Measurements from ENCODE around the gene DSCAM.

DSCAM gene

DNA sequence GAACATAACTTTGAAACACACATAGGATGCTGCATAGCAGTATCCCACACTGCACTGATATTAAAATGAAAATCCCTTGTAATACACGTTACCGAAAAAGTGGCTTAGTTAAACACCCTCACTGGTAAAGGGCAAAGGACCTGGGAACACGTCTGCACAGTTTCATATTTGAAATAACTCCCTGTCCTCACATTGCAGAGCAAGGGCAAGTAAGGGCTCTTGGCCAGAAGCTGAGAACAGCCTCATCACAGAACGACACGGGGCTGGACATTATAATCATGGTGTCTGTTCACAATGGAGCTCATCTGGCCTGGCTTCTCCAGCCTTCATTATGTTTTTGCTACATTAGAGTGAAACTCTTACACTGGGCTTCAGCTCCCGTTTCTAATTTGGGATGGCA, 772.8 kb downstream of the DSCAM start:
- no peaks in the 10 kb centered on the region for H3K27me3 ChIP-seq (ENCODE audit: low read length)
- H2AFZ ChIP-seq (ENCODE audit: low read depth, low read length, severe bottlenecking) = no peak overlapping the region
- no peaks in the 10 kb centered on the region for H3K9me3 ChIP-seq (ENCODE audit: insufficient read depth, low read length)
- H3K36me3 ChIP-seq (ENCODE audit: low read length) = no peaks in the 10 kb centered on the region
- no peak overlapping the region for H3K9ac ChIP-seq (ENCODE audit: low read length)
- H3K79me2 ChIP-seq (ENCODE audit: insufficient read depth, low read length) = no peaks in the 10 kb centered on the region
- H3K4me3 ChIP-seq (ENCODE audit: insufficient read depth, low read length, poor library complexity, severe bottlenecking) = no peak overlapping the region
- H3F3A ChIP-seq (ENCODE audit: insufficient read depth) = no peaks in the 10 kb centered on the region
- TF ChIP-seq CTCF (IDR thresholded peaks at IDR 0.05; ENCODE audit: insufficient read depth, low read length, poor library complexity, severe bottlenecking) (no peak), EZH2phosphoT487 (conservative IDR thresholded peaks at IDR 0.05; ENCODE audit: low read length) (no peak)
- no peaks in the 10 kb centered on the region for H4K20me1 ChIP-seq (ENCODE audit: low read depth, low read length)
- no peaks in the 10 kb centered on the region for H3K9me2 ChIP-seq (replicated peaks; ENCODE audit: insufficient read depth, low read length)
- no peak overlapping the region for H3K4me2 ChIP-seq (ENCODE audit: low read depth, low read length, poor library complexity, severe bottlenecking)
- no peak overlapping the region for H3K27ac ChIP-seq (ENCODE audit: low read depth, low read length)

DNA sequence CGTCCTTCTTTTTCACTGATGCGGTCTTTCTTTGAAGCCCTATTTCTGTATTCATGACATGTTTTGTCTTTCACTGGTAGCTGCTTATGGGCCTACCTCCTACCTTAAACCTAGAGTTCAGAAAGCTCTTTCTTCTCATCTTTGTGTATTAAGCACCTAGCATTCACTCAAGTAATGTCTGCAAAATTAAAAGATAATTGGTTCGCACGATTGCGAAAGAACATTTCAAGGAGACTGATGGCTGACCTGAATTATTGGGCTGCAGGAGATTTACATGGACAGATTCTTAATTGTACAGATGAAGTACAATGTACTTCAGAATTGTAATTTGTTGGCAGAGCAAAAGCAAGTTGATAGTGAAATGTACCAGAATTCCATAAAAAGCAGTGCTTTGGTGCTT, 773.3 kb downstream of the DSCAM start:
- Histone ChIP-seq H3K36me3 (ENCODE audit: low read length) (no peaks in the 10 kb centered on the region), H3K9me3 (ENCODE audit: insufficient read depth, low read length) (no peaks in the 10 kb centered on the region), H3F3A (ENCODE audit: insufficient read depth) (no peaks in the 10 kb centered on the region), H3K9me2 (replicated peaks; ENCODE audit: insufficient read depth, low read length) (no peaks in the 10 kb centered on the region), H3K4me2 (ENCODE audit: low read depth, low read length, poor library complexity, severe bottlenecking) (no peak overlapping the region), H3K4me3 (ENCODE audit: insufficient read depth, low read length, poor library complexity, severe bottlenecking) (no peak overlapping the region), H3K27ac (ENCODE audit: low read depth, low read length) (no peak overlapping the region), H3K9ac (ENCODE audit: low read length) (no peak overlapping the region), H3K27me3 (ENCODE audit: low read length) (no peaks in the 10 kb centered on the region), H4K20me1 (ENCODE audit: low read depth, low read length) (no peaks in the 10 kb centered on the region), H3K79me2 (ENCODE audit: insufficient read depth, low read length) (no peaks in the 10 kb centered on the region), H2AFZ (ENCODE audit: low read depth, low read length, severe bottlenecking) (no peak overlapping the region)
- TF ChIP-seq EZH2phosphoT487 (conservative IDR thresholded peaks at IDR 0.05; ENCODE audit: low read length) (no peak), CTCF (IDR thresholded peaks at IDR 0.05; ENCODE audit: insufficient read depth, low read length, poor library complexity, severe bottlenecking) (no peak)

DNA sequence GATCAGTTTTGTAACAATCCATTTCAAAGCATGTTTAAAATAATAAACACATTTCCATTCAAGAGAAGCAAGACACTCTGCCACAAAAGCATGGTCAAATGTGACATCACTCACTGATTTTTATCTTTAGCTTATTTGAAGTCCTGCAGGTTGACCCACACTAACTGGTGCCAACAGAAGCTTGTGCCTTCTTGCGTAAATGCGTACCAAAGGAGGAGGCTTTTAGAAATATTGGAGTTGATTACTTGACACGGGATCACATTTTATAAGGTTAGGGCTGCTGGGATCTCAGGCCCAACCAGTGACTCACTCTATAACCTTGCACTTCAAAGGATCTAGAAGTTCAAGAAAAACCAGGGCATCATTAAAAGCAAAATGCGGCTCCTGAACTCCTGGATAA, 776.1 kb downstream of the DSCAM start:
- H4K20me1 ChIP-seq (ENCODE audit: low read depth, low read length) = no peaks in the 10 kb centered on the region
- H3K9ac ChIP-seq (ENCODE audit: low read length) = no peak overlapping the region
- H3K27ac ChIP-seq (ENCODE audit: low read depth, low read length) = no peak overlapping the region
- no peak overlapping the region for H3K4me3 ChIP-seq (ENCODE audit: insufficient read depth, low read length, poor library complexity, severe bottlenecking)
- H3K79me2 ChIP-seq (ENCODE audit: insufficient read depth, low read length) = no peaks in the 10 kb centered on the region
- H3K9me2 ChIP-seq (replicated peaks; ENCODE audit: insufficient read depth, low read length) = no peaks in the 10 kb centered on the region
- TF ChIP-seq CTCF (IDR thresholded peaks at IDR 0.05; ENCODE audit: insufficient read depth, low read length, poor library complexity, severe bottlenecking) (no peak), EZH2phosphoT487 (conservative IDR thresholded peaks at IDR 0.05; ENCODE audit: low read length) (no peak)
- H3K9me3 ChIP-seq (ENCODE audit: insufficient read depth, low read length) = no peaks in the 10 kb centered on the region
- no peaks in the 10 kb centered on the region for H3K36me3 ChIP-seq (ENCODE audit: low read length)
- H3K27me3 ChIP-seq (ENCODE audit: low read length) = no peaks in the 10 kb centered on the region
- H3F3A ChIP-seq (ENCODE audit: insufficient read depth) = no peaks in the 10 kb centered on the region
- no peak overlapping the region for H3K4me2 ChIP-seq (ENCODE audit: low read depth, low read length, poor library complexity, severe bottlenecking)
- H2AFZ ChIP-seq (ENCODE audit: low read depth, low read length, severe bottlenecking) = no peak overlapping the region

- TF ChIP-seq CTCF (IDR thresholded peaks at IDR 0.05; ENCODE audit: insufficient read depth, low read length, poor library complexity, severe bottlenecking) (no peak), EZH2phosphoT487 (conservative IDR thresholded peaks at IDR 0.05; ENCODE audit: low read length) (no peak)
- Histone ChIP-seq H4K20me1 (ENCODE audit: low read depth, low read length) (no peaks in the 10 kb centered on the region), H3K9me3 (ENCODE audit: insufficient read depth, low read length) (no peaks in the 10 kb centered on the region), H3K27me3 (ENCODE audit: low read length) (no peaks in the 10 kb centered on the region), H3K79me2 (ENCODE audit: insufficient read depth, low read length) (no peaks in the 10 kb centered on the region), H3K36me3 (ENCODE audit: low read length) (no peaks in the 10 kb centered on the region), H2AFZ (ENCODE audit: low read depth, low read length, severe bottlenecking) (no peak overlapping the region), H3K9ac (ENCODE audit: low read length) (no peak overlapping the region), H3F3A (ENCODE audit: insufficient read depth) (no peaks in the 10 kb centered on the region), H3K4me3 (ENCODE audit: insufficient read depth, low read length, poor library complexity, severe bottlenecking) (no peak overlapping the region), H3K9me2 (replicated peaks; ENCODE audit: insufficient read depth, low read length) (no peaks in the 10 kb centered on the region), H3K27ac (ENCODE audit: low read depth, low read length) (no peak overlapping the region), H3K4me2 (ENCODE audit: low read depth, low read length, poor library complexity, severe bottlenecking) (no peak overlapping the region)
Observed at GRCh38 chr21:40067751-40068150, 779.2 kb downstream of the DSCAM start.

Measured in SU-DHL-6 (cell line).